Measurements from ENCODE around the gene LCORL. TPM values are rescaled to one million over a fixed set of nuclear protein-coding genes. Genes with fewer than 3 reads are reported as not detected.

Gene LCORL
- total RNA-seq, 3 donors from 2014 or later: 17.6 to 21.9 (median 19.0) TPM

- Histone ChIP-seq H3K4me1 (ENCODE audit: low read depth) (peaks cover 37% of the 10 kb centered on the region), H3K9me3 (no peaks in the 10 kb centered on the region), H3K36me3 (ENCODE audit: low read depth) (peaks cover 10% of the 10 kb centered on the region), H3K4me3 (no peak overlapping the region)
- TF ChIP-seq CTCF (IDR thresholded peaks at IDR 0.05): no peak
- DNase-seq: no peak
- ATAC-seq: no peak
- intact Hi-C loops (cut with DNase I, micrococcal nuclease): no loop called here
Measured at GRCh38 chr4:17807446-17807845, 214.1 kb downstream of the LCORL start.

GRCh38 chr4:17805580-17806155, 215.9 kb downstream of the LCORL start:
- intact Hi-C loops (cut with DNase I, micrococcal nuclease): no loop called here
- TF ChIP-seq CTCF (IDR thresholded peaks at IDR 0.05): no peak
- Histone ChIP-seq H3K36me3 (ENCODE audit: low read depth) (peaks cover 10% of the 10 kb centered on the region), H3K9me3 (no peaks in the 10 kb centered on the region), H3K4me1 (ENCODE audit: low read depth) (peaks cover 37% of the 10 kb centered on the region), H3K4me3 (no peak overlapping the region)
- no peak for ATAC-seq
- no peak for DNase-seq

- intact Hi-C loops (cut with DNase I, micrococcal nuclease): no loop called here
- ATAC-seq (no peak), DNase-seq (no peak)
- Histone ChIP-seq H3K36me3 (ENCODE audit: low read depth) (no peaks in the 10 kb centered on the region), H3K4me3 (no peak overlapping the region), H3K4me1 (ENCODE audit: low read depth) (no peaks in the 10 kb centered on the region), H3K9me3 (no peaks in the 10 kb centered on the region)
- no peak for TF ChIP-seq CTCF (IDR thresholded peaks at IDR 0.05)
Measured at GRCh38 chr4:17797808-17798207, 223.7 kb downstream of the LCORL start.

GRCh38 chr4:17794730-17795129, 226.8 kb downstream of the LCORL start:
- no peaks in the 10 kb centered on the region for H3K36me3 ChIP-seq (ENCODE audit: low read depth)
- H3K4me3 ChIP-seq: no peak overlapping the region
- ATAC-seq (peak; percentile 63), DNase-seq (no peak)
- intact Hi-C loops (cut with DNase I, micrococcal nuclease): no loop called here
- H3K4me1 ChIP-seq (ENCODE audit: low read depth): no peaks in the 10 kb centered on the region
- no peak for TF ChIP-seq CTCF (IDR thresholded peaks at IDR 0.05)
- no peaks in the 10 kb centered on the region for H3K9me3 ChIP-seq

Other genes starting within 250 kb of the LCORL start
- under 1 TPM; 0.13 to 0.61 (median 0.41) TPM for gene FAM184B, start 240.1 kb downstream of the LCORL start, total RNA-seq
- 10 to 100 TPM; 32.1 to 38.6 (median 33.3) TPM for gene DCAF16, start 211.0 kb downstream of the LCORL start, total RNA-seq
- gene NCAPG, start 210.8 kb downstream of the LCORL start, total RNA-seq: 1 to 10 TPM; 3.0 to 9.7 (median 3.4) TPM

All from mucosa of descending colon (tissue), 3 donors.